ENCODE measurements around the gene SPCS2.

GRCh38 chr11:74902342-74902741 is 46.7 kb upstream of the SPCS2 start:
- TF ChIP-seq CTCF (IDR thresholded peaks at IDR 0.05) (no peak), ZFX (IDR thresholded peaks at IDR 0.05; ENCODE audit: borderline replicate concordance) (no peak)
